IMR-90 (cell line): Measurements from ENCODE around the gene EHF. TPM values are rescaled to one million over a fixed set of nuclear protein-coding genes. Genes with fewer than 3 reads are reported as not detected.

Source experiments
- ATAC-seq: fragments of 200-7000 bp; cut with Tn5 transposase; 2 replicates; pipeline ENCODE4 v1.9.1; 2020; ENCODE audit warnings: low read depth, mild to moderate bottlenecking, moderate library complexity
- BruUV-seq: library from RNA; stranded (reverse); fragments of 400-500 nt; replicated peaks from 2 replicates; lab custom pipeline; 2021; lab: Mats Ljungman, UMichigan
- CTCF ChIA-PET: fragments of 300-600 bp; formaldehyde crosslinking; extraction: SDS; loops from one replicate; lab custom pipeline; 2021; ENCODE audit warnings: antibody characterized with exemption; lab: Yijun Ruan, JAX
- POLR2A ChIA-PET: fragments of 300-600 bp; sonication (Branson Sonifier 250); formaldehyde crosslinking; loops from one replicate; lab custom pipeline; 2022; ENCODE audit warnings: antibody characterized with exemption; ENCODE audit not compliant: unreplicated experiment; lab: Charles Lee
- DNase-seq: peaks from one replicate; pipeline ENCODE4 v3.0.0; 2013
- H2AFZ ChIP-seq: replicated peaks from 2 replicates; pipeline ENCODE3; 2013; ENCODE audit warnings: low read length, mild to moderate bottlenecking; ENCODE audit not compliant: poor library complexity
- H2AK5ac ChIP-seq: 2 replicates; pipeline ENCODE4 v1.6.1; 2013; ENCODE audit warnings: low read depth, low read length, inconsistent platforms
- H2AK9ac ChIP-seq: replicated peaks from 2 replicates; pipeline ENCODE3; 2013; ENCODE audit warnings: mild to moderate bottlenecking, low read depth, low read length, moderate library complexity; ENCODE audit not compliant: poor library complexity
- H2BK120ac ChIP-seq: 2 replicates; pipeline ENCODE4 v1.6.1; 2013; ENCODE audit warnings: low read depth, low read length, inconsistent platforms
- H2BK15ac ChIP-seq: 3 replicates; pipeline ENCODE4 v1.6.1; 2013; ENCODE audit warnings: low read depth, low read length, inconsistent platforms
- H2BK20ac ChIP-seq: 2 replicates; pipeline ENCODE4 v1.6.1; 2013; ENCODE audit warnings: low read depth, mild to moderate bottlenecking, inconsistent platforms, low read length, moderate library complexity
- H2BK5ac ChIP-seq: 2 replicates; pipeline ENCODE4 v1.6.1; 2013; ENCODE audit warnings: mild to moderate bottlenecking, low read depth, low read length, inconsistent platforms; ENCODE audit not compliant: poor library complexity, severe bottlenecking
- H3K14ac ChIP-seq: replicated peaks from 2 replicates; pipeline ENCODE4 v1.6.1; 2013; ENCODE audit warnings: low read depth, low read length, inconsistent platforms
- H3K18ac ChIP-seq: 2 replicates; pipeline ENCODE4 v1.6.1; 2013; ENCODE audit warnings: low read depth, low read length, control low read depth
- H3K23ac ChIP-seq: 2 replicates; pipeline ENCODE4 v1.6.1; 2013; ENCODE audit warnings: low read depth, low read length, inconsistent platforms
- H3K27ac ChIP-seq: 2 replicates; pipeline ENCODE4 v1.5.1; 2013; ENCODE audit warnings: mild to moderate bottlenecking, control low read depth, low read length; ENCODE audit not compliant: insufficient read depth
- H3K27me3 ChIP-seq: 2 replicates; pipeline ENCODE4 v1.6.1; 2013; ENCODE audit warnings: low read length; ENCODE audit not compliant: control insufficient read depth, insufficient read depth
- H3K36me3 ChIP-seq: 2 replicates; pipeline ENCODE4 v1.6.1; 2013; ENCODE audit warnings: low read length, mixed read lengths; ENCODE audit not compliant: control insufficient read depth, insufficient read depth
- H3K4ac ChIP-seq: 2 replicates; pipeline ENCODE4 v1.6.1; 2013; ENCODE audit warnings: low read depth, low read length, inconsistent platforms
- H3K4me1 ChIP-seq: 2 replicates; pipeline ENCODE4 v1.6.1; 2013; ENCODE audit warnings: low read length, mixed read lengths; ENCODE audit not compliant: control insufficient read depth, insufficient read depth
- H3K4me2 ChIP-seq: 2 replicates; pipeline ENCODE4 v1.6.1; 2013; ENCODE audit warnings: low read depth, mild to moderate bottlenecking, control low read depth, low read length, moderate library complexity
- H3K4me3 ChIP-seq: 2 replicates; pipeline ENCODE4 v1.5.1; 2013; ENCODE audit warnings: low read depth, mild to moderate bottlenecking, control low read depth, low read length, moderate library complexity; ENCODE audit not compliant: insufficient read depth
- H3K56ac ChIP-seq: 2 replicates; pipeline ENCODE4 v1.6.1; 2013; ENCODE audit warnings: low read length, inconsistent platforms; ENCODE audit not compliant: insufficient read depth; ENCODE audit errors: extremely low read depth
- H3K79me1 ChIP-seq, 2 experiments: 2 replicates each; pipeline ENCODE4 v1.6.1; 2013; ENCODE audit warnings: low read length in 2 of 2, inconsistent platforms in 1 of 2, low read depth in 1 of 2
- H3K9ac ChIP-seq: 2 replicates; pipeline ENCODE4 v1.6.1; 2013; ENCODE audit warnings: low read depth, low read length, control low read depth
- H3K9me1 ChIP-seq: 2 replicates; pipeline ENCODE4 v1.6.1; 2013; ENCODE audit warnings: low read length, inconsistent platforms; ENCODE audit not compliant: insufficient read depth
- H3K9me3 ChIP-seq: 2 replicates; pipeline ENCODE4 v1.6.1; 2013; ENCODE audit warnings: low read length; ENCODE audit not compliant: control insufficient read depth, insufficient read depth
- H4K20me1 ChIP-seq: 2 replicates; pipeline ENCODE4 v1.6.1; 2013; ENCODE audit warnings: low read length, inconsistent platforms; ENCODE audit not compliant: insufficient read depth
- H4K5ac ChIP-seq: 2 replicates; pipeline ENCODE4 v1.6.1; 2013; ENCODE audit warnings: mild to moderate bottlenecking, low read depth, low read length, control low read depth
- H4K8ac ChIP-seq, 2 experiments: 2 replicates each; pipeline ENCODE4 v1.6.1; 2013; ENCODE audit warnings: low read depth in 2 of 2, low read length in 2 of 2, control low read depth in 1 of 2, inconsistent platforms in 1 of 2
- H4K91ac ChIP-seq: 2 replicates; pipeline ENCODE4 v1.6.1; 2013; ENCODE audit warnings: low read depth, low read length, inconsistent platforms; ENCODE audit not compliant: insufficient read depth
- BHLHE40 ChIP-seq: fragments of 150-350 bp; IDR thresholded peaks from 2 replicates; pipeline ENCODE4 v1.6.1; 2016; ENCODE audit warnings: mild to moderate bottlenecking, low read depth, low read length
- CTCF ChIP-seq: conservative IDR thresholded peaks from 2 replicates; pipeline ENCODE4 v1.5.1; 2012; ENCODE audit warnings: mild to moderate bottlenecking, low read depth, low read length, improper control_type of control experiment
- ELK1 ChIP-seq: fragments of 150-350 bp; IDR thresholded peaks from 2 replicates; pipeline ENCODE4 v1.6.1; 2016; ENCODE audit warnings: low read depth, mild to moderate bottlenecking, low read length, moderate library complexity, borderline replicate concordance
- MXI1 ChIP-seq: IDR thresholded peaks from 2 replicates; pipeline ENCODE4 v1.6.1; 2012; ENCODE audit warnings: low read depth, mild to moderate bottlenecking, low read length, moderate library complexity, borderline replicate concordance
- RAD21 ChIP-seq: IDR thresholded peaks from 2 replicates; pipeline ENCODE4 v1.6.1; 2012; ENCODE audit warnings: low read length, improper control_type of control experiment
- RFX5 ChIP-seq: IDR thresholded peaks from 2 replicates; pipeline ENCODE4 v1.8.0; 2012; ENCODE audit warnings: low read depth, mild to moderate bottlenecking, low read length, moderate library complexity
- SMC3 ChIP-seq: fragments of 150-350 bp; IDR thresholded peaks from 2 replicates; pipeline ENCODE4 v1.6.1; 2016; ENCODE audit warnings: low read depth, mild to moderate bottlenecking, antibody characterized with exemption, low read length, moderate library complexity
- USF2 ChIP-seq: fragments of 150-350 bp; IDR thresholded peaks from 2 replicates; pipeline ENCODE4 v1.6.1; 2017; ENCODE audit warnings: mild to moderate bottlenecking, antibody characterized with exemption, low read length, low read depth
- WGBS, 2 experiments: methylation state at CpG; one replicate each; pipeline versions ENCODE4 v1.1.5 to v1.1.7; 2013; ENCODE audit warnings: missing lambda C conversion rate in 2 of 2; ENCODE audit not compliant: insufficient read length in 1 of 2; ENCODE audit errors: extremely low coverage in 2 of 2; 5-methylcytosine and 5-hydroxymethylcytosine counted together
- dilution Hi-C: fragments of 300-500 bp; cut with HindIII; formaldehyde crosslinking; loops from one replicate; pipeline ENCODE4 v1.14.3; 2018; ENCODE audit warnings: low sequenced_read_pairs; ENCODE audit not compliant: unreplicated experiment
- in situ Hi-C: fragments of 300-500 bp; cut with MboI; formaldehyde crosslinking; loops from 3 replicates; pipeline ENCODE4 v1.14.3; 2019; ENCODE audit warnings: low sequenced_read_pairs, inconsistent platforms, mixed read lengths
- intact Hi-C: fragments of 100-400 bp; cut with micrococcal nuclease; formaldehyde crosslinking; loops from 2 replicates; pipeline ENCODE4 v1.10.0; 2022
- polyA plus RNA-seq, 3 experiments: library from polyadenylated mRNA; depleted of rRNA; stranded (reverse); fragments of >200 nt; gene quantifications; 2 replicates each; pipeline ENCODE4 v1.2.3, GENCODE V29; 2012; ENCODE audit warnings: low replicate concordance in 1 of 3
- total RNA-seq: library from RNA; depleted of rRNA; stranded (reverse); fragments of >200 nt; gene quantifications from 2 replicates; pipeline ENCODE4 v1.2.3, GENCODE V29; 2012

Gene EHF
- total and polyA plus RNA-seq, 2 of the 4 experiments (the other 2 are of a cell fraction) = under 0.01 TPM; not detected in 1

- intact Hi-C loops = no loop called here
- in situ Hi-C loops = no loop called here
- H4K91ac ChIP-seq = no peak overlapping the region
- H3K23ac ChIP-seq = no peak overlapping the region
- H3K18ac ChIP-seq = no peak overlapping the region
- no peak overlapping the region for H3K4ac ChIP-seq
- H3K9me3 ChIP-seq = no peaks in the 10 kb centered on the region
- POLR2A ChIA-PET = no interaction called here
- H3K4me3 ChIP-seq = no peak overlapping the region
- no peak overlapping the region for H3K27ac ChIP-seq
- TF ChIP-seq ELK1 (no peak), RAD21 (no peak), MXI1 (no peak), CTCF (no peak), SMC3 (no peak), RFX5 (no peak), USF2 (no peak), BHLHE40 (no peak)
- H3K79me1 ChIP-seq = no peaks in the 10 kb centered on the region
- ATAC-seq (no peak), DNase-seq (no peak)
- no peak overlapping the region for H3K56ac ChIP-seq
- H4K5ac ChIP-seq = no peak overlapping the region
- no peak overlapping the region for H3K14ac ChIP-seq
- no TSS peak for BruUV-seq
- H2AFZ ChIP-seq = no peak overlapping the region
- no peak overlapping the region for H4K8ac ChIP-seq
- H3K4me1 ChIP-seq = no peaks in the 10 kb centered on the region; the same call in 1 of the 2 replicates
- H2BK20ac ChIP-seq = no peak overlapping the region
- no CpG with 5 or more reads among the region's 4 CpGs for WGBS, 2 experiments
- dilution Hi-C loops = no loop called here
- H2BK120ac ChIP-seq = no peak overlapping the region
- H2AK5ac ChIP-seq = no peak overlapping the region
- CTCF ChIA-PET = no interaction called here
- no peaks in the 10 kb centered on the region for H4K20me1 ChIP-seq
- no peak overlapping the region for H2BK5ac ChIP-seq
- H2BK15ac ChIP-seq = no peak overlapping the region
- H3K9me1 ChIP-seq = no peaks in the 10 kb centered on the region
- H3K9ac ChIP-seq = no peak overlapping the region
- no peaks in the 10 kb centered on the region for H3K36me3 ChIP-seq
- H2AK9ac ChIP-seq = no peak overlapping the region
- no peak overlapping the region for H3K4me2 ChIP-seq
- H3K27me3 ChIP-seq = no peaks in the 10 kb centered on the region
These were observed 10.8 kb downstream of the EHF start for GRCh38 chr11:34631737-34632104.
